SK-N-SH (cell line): Measurements from ENCODE around the gene PDE4D. TPM values are rescaled to one million over a fixed set of nuclear protein-coding genes. Genes with fewer than 3 reads are reported as not detected.

ENCODE experiments used
- CTCF ChIA-PET: fragments of 300-600, 350-600 bp; formaldehyde crosslinking; extraction: SDS; loops from one replicate; lab custom pipeline; 2021; lab: Yijun Ruan, JAX
- POLR2A ChIA-PET: fragments of 350-600 bp; sonication (Branson Sonifier 250); formaldehyde crosslinking; extraction: SDS; loops from one replicate; lab custom pipeline; 2020; ENCODE audit warnings: antibody characterized with exemption, inconsistent platforms; lab: Yijun Ruan, JAX
- DNase-seq: peaks from one replicate; pipeline ENCODE4 v3.0.0; 2012
- H2AFZ ChIP-seq: fragments of 200-600 bp; sonication (generic); 2 replicates; pipeline ENCODE4 v1.8.1; 2016; ENCODE audit warnings: antibody characterized with exemption, mild to moderate bottlenecking, low read depth
- H3F3A ChIP-seq: fragments of 200-600 bp; sonication (generic); replicated peaks from 2 replicates; pipeline ENCODE3; 2016; ENCODE audit warnings: antibody characterized with exemption, mild to moderate bottlenecking; ENCODE audit not compliant: insufficient read depth
- H3K27ac ChIP-seq, 2 experiments: fragments of 200-500 bp in 1 of 2; fragments of 200-600 bp in 1 of 2; sonication (Bioruptor generic) in 1 of 2; sonication (generic), shearing (Covaris generic) in 1 of 2; 2 replicates each; pipeline versions ENCODE4 v1.5.1 to v1.6.1; 2014 to 2016; ENCODE audit warnings: low read depth in 2 of 2, inconsistent platforms in 1 of 2, low read length in 1 of 2, mild to moderate bottlenecking in 1 of 2, mixed read lengths in 1 of 2
- H3K27me3 ChIP-seq: fragments of 200-600 bp; sonication (generic), shearing (Covaris generic); 2 replicates; pipeline ENCODE4 v1.6.1; 2016; ENCODE audit warnings: mixed run types; ENCODE audit not compliant: insufficient read depth
- H3K36me3 ChIP-seq, 2 experiments: fragments of 200-500 bp in 1 of 2; fragments of 200-600 bp in 1 of 2; sonication (Bioruptor generic) in 1 of 2; sonication (generic) in 1 of 2; replicated peaks in 1 of 2; 2 replicates each; pipeline versions ENCODE3 to v1.5.1; 2014 to 2016; ENCODE audit warnings: low read length in 1 of 2, mild to moderate bottlenecking in 1 of 2; ENCODE audit not compliant: insufficient read depth in 2 of 2, control insufficient read depth in 1 of 2
- H3K4me1 ChIP-seq, 2 experiments: fragments of 200-500 bp in 1 of 2; fragments of 200-600 bp in 1 of 2; sonication (Bioruptor generic) in 1 of 2; sonication (generic), shearing (Covaris generic) in 1 of 2; 2 replicates each; pipeline versions ENCODE4 v1.5.1 to v1.6.1; 2014 to 2016; ENCODE audit warnings: low read depth in 1 of 2, low read length in 1 of 2, mixed run types in 1 of 2; ENCODE audit not compliant: insufficient read depth in 2 of 2, control insufficient read depth in 1 of 2
- H3K4me2 ChIP-seq: fragments of 200-600 bp; sonication (generic), shearing (Covaris generic); 2 replicates; pipeline ENCODE4 v1.6.1; 2017; ENCODE audit warnings: mixed run types
- H3K4me3 ChIP-seq, 2 experiments: fragments of 200-500 bp in 1 of 2; fragments of 200-600 bp in 1 of 2; sonication (Bioruptor generic) in 1 of 2; sonication (generic), shearing (Covaris generic) in 1 of 2; 2 replicates each; pipeline versions ENCODE4 v1.5.1 to v1.8.1; 2014 to 2016; ENCODE audit warnings: low read depth in 2 of 2, inconsistent platforms in 1 of 2, low read length in 1 of 2, mild to moderate bottlenecking in 1 of 2, mixed read lengths in 1 of 2, moderate library complexity in 1 of 2
- H3K79me2 ChIP-seq: fragments of 200-600 bp; sonication (generic); 2 replicates; pipeline ENCODE4 v1.8.1; 2017; ENCODE audit warnings: mild to moderate bottlenecking; ENCODE audit not compliant: insufficient read depth
- H3K9ac ChIP-seq: fragments of 200-600 bp; sonication (generic); 2 replicates; pipeline ENCODE4 v1.6.1; 2017; ENCODE audit warnings: mixed run types
- H3K9me2 ChIP-seq: fragments of 200-600 bp; sonication (generic); 2 replicates; pipeline ENCODE4 v1.6.1; 2017; ENCODE audit warnings: mixed run types
- H3K9me3 ChIP-seq: fragments of 200-600 bp; sonication (generic); 2 replicates; pipeline ENCODE4 v1.6.1; 2017; ENCODE audit warnings: mixed run types, mild to moderate bottlenecking, moderate library complexity
- H4K20me1 ChIP-seq: fragments of 200-600 bp; sonication (generic); 2 replicates; pipeline ENCODE4 v1.6.1; 2017; ENCODE audit warnings: mild to moderate bottlenecking, mixed run types; ENCODE audit not compliant: insufficient read depth
- EP300 ChIP-seq, 2 experiments: IDR thresholded peaks; 2 replicates each; pipeline versions ENCODE4 v1.4.0 to v1.6.1; 2012; ENCODE audit warnings: borderline replicate concordance in 1 of 2, low read depth in 1 of 2, low read length in 1 of 2
- EZH2phosphoT487 ChIP-seq: fragments of 200-600 bp; sonication (generic); IDR thresholded peaks from 2 replicates; pipeline ENCODE4 v1.6.1; 2017; ENCODE audit warnings: low read depth, mixed run types, mild to moderate bottlenecking, antibody characterized with exemption, moderate library complexity, borderline replicate concordance
- MXI1 ChIP-seq: IDR thresholded peaks from 2 replicates; pipeline ENCODE4 v1.6.1; 2012; ENCODE audit warnings: mild to moderate bottlenecking, low read depth, low read length, improper control_type of control experiment
- NFIC ChIP-seq: IDR thresholded peaks from 2 replicates; pipeline ENCODE4 v1.4.0; 2012; ENCODE audit warnings: borderline replicate concordance
- POLR2AphosphoS5 ChIP-seq: IDR thresholded peaks from 2 replicates; pipeline ENCODE4 v1.6.1; 2012; ENCODE audit warnings: low read depth, low read length
- RCOR1 ChIP-seq: fragments of 150-350 bp; IDR thresholded peaks from 2 replicates; pipeline ENCODE4 v1.6.1; 2017; ENCODE audit warnings: antibody characterized with exemption, low read length
- RFX5 ChIP-seq: IDR thresholded peaks from 2 replicates; pipeline ENCODE4 v1.6.1; 2012; ENCODE audit warnings: mild to moderate bottlenecking, improper control_type of control experiment, low read length
- SIN3A ChIP-seq: IDR thresholded peaks from 2 replicates; pipeline ENCODE4 v1.6.1; 2012; ENCODE audit warnings: low read depth, mild to moderate bottlenecking, low read length, moderate library complexity, borderline replicate concordance
- WGBS: methylation state at CpG from one replicate; pipeline ENCODE4 v1.1.6; 2017; ENCODE audit warnings: low lambda C conversion rate; 5-methylcytosine and 5-hydroxymethylcytosine counted together
- polyA plus RNA-seq, 3 experiments: library from polyadenylated mRNA; depleted of rRNA; stranded (reverse); fragments of >200 nt; gene quantifications; 2 replicates each; pipeline ENCODE4 v1.2.3, GENCODE V29; 2012
- TF ChIP-seq, protein P1 (sequence below): fragments of 150-350 bp; IDR thresholded peaks from 2 replicates; pipeline ENCODE4 v1.6.1; 2017; ENCODE audit warnings: antibody characterized with exemption, low read length, low read depth, borderline replicate concordance
- TF ChIP-seq, protein P2 (sequence below): fragments of 200-600 bp; sonication (generic); IDR thresholded peaks from 2 replicates; pipeline ENCODE4 v1.6.1; 2017; ENCODE audit warnings: antibody characterized with exemption, mild to moderate bottlenecking, moderate library complexity
- TF ChIP-seq, protein P3 (sequence below): IDR thresholded peaks from 2 replicates; pipeline ENCODE4; 2012
- TF ChIP-seq, protein P4 (sequence below): IDR thresholded peaks from 2 replicates; pipeline ENCODE4 v1.4.0; 2012; ENCODE audit warnings: low read depth
- TF ChIP-seq, protein P5 (sequence below): IDR thresholded peaks from 2 replicates; pipeline ENCODE4 v1.4.0; 2012; ENCODE audit warnings: low read depth, borderline replicate concordance
- TF ChIP-seq, protein P6 (sequence below): IDR thresholded peaks from 2 replicates; pipeline ENCODE4 v1.4.0; 2012; ENCODE audit warnings: low read depth, borderline replicate concordance

The PDE4D gene
- polyA plus RNA-seq, 1 of the 3 experiments (the other 2 are of a cell fraction) = 2.4 TPM

DNA sequence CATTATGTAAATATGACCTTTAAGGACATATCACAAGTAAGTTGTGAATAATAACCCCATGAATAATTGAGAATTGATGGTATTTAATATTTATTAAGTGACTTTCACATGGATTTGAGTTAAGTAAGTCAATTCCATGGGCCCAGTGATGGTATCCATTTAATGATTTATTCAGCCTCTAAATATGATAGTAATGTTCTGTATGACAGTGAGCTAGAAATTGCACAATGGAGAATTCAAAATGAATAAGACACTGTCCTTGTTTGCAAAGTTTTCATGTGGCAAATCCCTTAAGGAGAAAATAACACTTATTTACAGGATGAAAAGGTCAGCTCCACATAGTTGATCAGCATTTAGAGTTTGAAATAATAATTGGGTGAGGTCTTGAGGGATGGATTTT lies 160.7 kb downstream of the PDE4D start:
- Histone ChIP-seq H3K4me3 (no peak overlapping the region), H3K9ac (no peak overlapping the region), H3K79me2 (no peaks in the 10 kb centered on the region), H3K27ac (no peak overlapping the region), H3K36me3 (no peaks in the 10 kb centered on the region), H3K4me2 (no peak overlapping the region), H3K9me2 (no peaks in the 10 kb centered on the region), H4K20me1 (no peaks in the 10 kb centered on the region), H2AFZ (no peak overlapping the region), H3K9me3 (no peaks in the 10 kb centered on the region), H3F3A (no peaks in the 10 kb centered on the region), H3K27me3 (no peaks in the 10 kb centered on the region), H3K4me1 (no peaks in the 10 kb centered on the region)
- POLR2A ChIA-PET = no interaction called here
- no peak for DNase-seq
- CTCF ChIA-PET = no interaction called here
- no peak for TF ChIP-seq MXI1
- no peak for TF ChIP-seq RCOR1
- TF ChIP-seq SIN3A = no peak
- no peak for TF ChIP-seq EP300 (IDR thresholded peaks at IDR 0.05; ENCODE audit: borderline replicate concordance in 1 of 2, low read depth in 1 of 2, low read length in 1 of 2)
- TF ChIP-seq, protein P1, sequence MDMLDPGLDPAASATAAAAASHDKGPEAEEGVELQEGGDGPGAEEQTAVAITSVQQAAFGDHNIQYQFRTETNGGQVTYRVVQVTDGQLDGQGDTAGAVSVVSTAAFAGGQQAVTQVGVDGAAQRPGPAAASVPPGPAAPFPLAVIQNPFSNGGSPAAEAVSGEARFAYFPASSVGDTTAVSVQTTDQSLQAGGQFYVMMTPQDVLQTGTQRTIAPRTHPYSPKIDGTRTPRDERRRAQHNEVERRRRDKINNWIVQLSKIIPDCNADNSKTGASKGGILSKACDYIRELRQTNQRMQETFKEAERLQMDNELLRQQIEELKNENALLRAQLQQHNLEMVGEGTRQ = no peak
- TF ChIP-seq, protein P2, sequence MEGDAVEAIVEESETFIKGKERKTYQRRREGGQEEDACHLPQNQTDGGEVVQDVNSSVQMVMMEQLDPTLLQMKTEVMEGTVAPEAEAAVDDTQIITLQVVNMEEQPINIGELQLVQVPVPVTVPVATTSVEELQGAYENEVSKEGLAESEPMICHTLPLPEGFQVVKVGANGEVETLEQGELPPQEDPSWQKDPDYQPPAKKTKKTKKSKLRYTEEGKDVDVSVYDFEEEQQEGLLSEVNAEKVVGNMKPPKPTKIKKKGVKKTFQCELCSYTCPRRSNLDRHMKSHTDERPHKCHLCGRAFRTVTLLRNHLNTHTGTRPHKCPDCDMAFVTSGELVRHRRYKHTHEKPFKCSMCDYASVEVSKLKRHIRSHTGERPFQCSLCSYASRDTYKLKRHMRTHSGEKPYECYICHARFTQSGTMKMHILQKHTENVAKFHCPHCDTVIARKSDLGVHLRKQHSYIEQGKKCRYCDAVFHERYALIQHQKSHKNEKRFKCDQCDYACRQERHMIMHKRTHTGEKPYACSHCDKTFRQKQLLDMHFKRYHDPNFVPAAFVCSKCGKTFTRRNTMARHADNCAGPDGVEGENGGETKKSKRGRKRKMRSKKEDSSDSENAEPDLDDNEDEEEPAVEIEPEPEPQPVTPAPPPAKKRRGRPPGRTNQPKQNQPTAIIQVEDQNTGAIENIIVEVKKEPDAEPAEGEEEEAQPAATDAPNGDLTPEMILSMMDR = no peak
- TF ChIP-seq NFIC = no peak

DNA sequence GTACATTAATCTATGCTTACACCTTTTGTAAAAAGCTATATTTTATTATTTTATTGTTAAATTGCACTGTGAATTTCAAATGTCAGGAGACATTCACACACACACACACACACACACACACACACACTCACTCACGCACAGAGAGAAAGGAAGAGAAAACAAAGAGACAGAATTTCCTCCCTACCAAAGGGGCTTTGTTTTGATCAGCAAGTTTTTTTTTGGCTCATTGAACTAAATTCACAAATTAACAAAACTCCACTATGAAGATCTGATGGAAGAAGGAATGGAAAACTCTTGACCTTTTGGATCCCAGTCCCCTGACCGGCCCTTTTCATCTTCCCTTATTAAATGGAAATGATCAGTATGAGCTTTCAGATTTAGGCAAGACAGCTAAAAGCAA lies 161.2 kb downstream of the PDE4D start:
- Histone ChIP-seq H3K4me3 (no peak overlapping the region), H3K4me1 (no peaks in the 10 kb centered on the region; a peak in 1 of 4 replicates), H3K9me3 (no peaks in the 10 kb centered on the region), H3F3A (no peaks in the 10 kb centered on the region), H3K27me3 (no peaks in the 10 kb centered on the region), H4K20me1 (no peaks in the 10 kb centered on the region), H3K79me2 (no peaks in the 10 kb centered on the region), H3K27ac (no peak overlapping the region), H3K9me2 (no peaks in the 10 kb centered on the region), H3K9ac (no peak overlapping the region), H3K4me2 (no peak overlapping the region), H2AFZ (no peak overlapping the region), H3K36me3 (no peaks in the 10 kb centered on the region)
- CTCF ChIA-PET = interaction anchor here (1.2 kb wide), 1 partner anchor 559 kb away, joined by 3 read pairs; no protein-coding TSS in a partner anchor
- 90% methylated on average over 2 of the region's 2 CpGs for WGBS
- no peak for DNase-seq
- TF ChIP-seq, protein P3, sequence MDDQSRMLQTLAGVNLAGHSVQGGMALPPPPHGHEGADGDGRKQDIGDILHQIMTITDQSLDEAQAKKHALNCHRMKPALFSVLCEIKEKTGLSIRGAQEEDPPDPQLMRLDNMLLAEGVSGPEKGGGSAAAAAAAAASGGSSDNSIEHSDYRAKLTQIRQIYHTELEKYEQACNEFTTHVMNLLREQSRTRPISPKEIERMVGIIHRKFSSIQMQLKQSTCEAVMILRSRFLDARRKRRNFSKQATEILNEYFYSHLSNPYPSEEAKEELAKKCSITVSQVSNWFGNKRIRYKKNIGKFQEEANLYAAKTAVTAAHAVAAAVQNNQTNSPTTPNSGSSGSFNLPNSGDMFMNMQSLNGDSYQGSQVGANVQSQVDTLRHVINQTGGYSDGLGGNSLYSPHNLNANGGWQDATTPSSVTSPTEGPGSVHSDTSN = no peak
- no peak for TF ChIP-seq EZH2phosphoT487
- TF ChIP-seq, protein P4, sequence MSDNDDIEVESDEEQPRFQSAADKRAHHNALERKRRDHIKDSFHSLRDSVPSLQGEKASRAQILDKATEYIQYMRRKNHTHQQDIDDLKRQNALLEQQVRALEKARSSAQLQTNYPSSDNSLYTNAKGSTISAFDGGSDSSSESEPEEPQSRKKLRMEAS = no peak
- TF ChIP-seq, protein P5, sequence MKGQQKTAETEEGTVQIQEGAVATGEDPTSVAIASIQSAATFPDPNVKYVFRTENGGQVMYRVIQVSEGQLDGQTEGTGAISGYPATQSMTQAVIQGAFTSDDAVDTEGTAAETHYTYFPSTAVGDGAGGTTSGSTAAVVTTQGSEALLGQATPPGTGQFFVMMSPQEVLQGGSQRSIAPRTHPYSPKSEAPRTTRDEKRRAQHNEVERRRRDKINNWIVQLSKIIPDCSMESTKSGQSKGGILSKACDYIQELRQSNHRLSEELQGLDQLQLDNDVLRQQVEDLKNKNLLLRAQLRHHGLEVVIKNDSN = no peak
- no peak for TF ChIP-seq SIN3A
- TF ChIP-seq RFX5 = no peak
- TF ChIP-seq, protein P6, sequence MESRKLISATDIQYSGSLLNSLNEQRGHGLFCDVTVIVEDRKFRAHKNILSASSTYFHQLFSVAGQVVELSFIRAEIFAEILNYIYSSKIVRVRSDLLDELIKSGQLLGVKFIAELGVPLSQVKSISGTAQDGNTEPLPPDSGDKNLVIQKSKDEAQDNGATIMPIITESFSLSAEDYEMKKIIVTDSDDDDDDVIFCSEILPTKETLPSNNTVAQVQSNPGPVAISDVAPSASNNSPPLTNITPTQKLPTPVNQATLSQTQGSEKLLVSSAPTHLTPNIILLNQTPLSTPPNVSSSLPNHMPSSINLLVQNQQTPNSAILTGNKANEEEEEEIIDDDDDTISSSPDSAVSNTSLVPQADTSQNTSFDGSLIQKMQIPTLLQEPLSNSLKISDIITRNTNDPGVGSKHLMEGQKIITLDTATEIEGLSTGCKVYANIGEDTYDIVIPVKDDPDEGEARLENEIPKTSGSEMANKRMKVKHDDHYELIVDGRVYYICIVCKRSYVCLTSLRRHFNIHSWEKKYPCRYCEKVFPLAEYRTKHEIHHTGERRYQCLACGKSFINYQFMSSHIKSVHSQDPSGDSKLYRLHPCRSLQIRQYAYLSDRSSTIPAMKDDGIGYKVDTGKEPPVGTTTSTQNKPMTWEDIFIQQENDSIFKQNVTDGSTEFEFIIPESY = no peak
- no peak for TF ChIP-seq POLR2AphosphoS5
- POLR2A ChIA-PET = no interaction called here
